ENCODE results near the gene PPFIA4.

PPFIA4 gene

GRCh38 chr1:203057911-203058675 lies 31.8 kb downstream of the PPFIA4 start:
- DNase-seq (ENCODE audit: low read depth in 3 of 3) = no peak

DNA sequence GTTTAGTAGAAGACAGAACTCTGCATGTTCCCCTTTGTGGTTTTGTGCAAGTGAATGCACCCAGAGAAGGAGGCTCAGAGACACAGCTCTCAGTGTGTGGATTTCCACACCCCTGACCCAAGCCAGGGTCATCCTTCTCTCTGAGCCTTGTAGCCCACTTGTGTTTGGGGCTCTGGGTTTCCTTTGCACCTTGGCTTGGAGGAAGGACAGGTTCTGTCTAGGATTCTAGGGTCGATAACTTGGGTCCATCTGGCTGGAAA lies 32.3 kb downstream of the PPFIA4 start:
- DNase-seq (ENCODE audit: low read depth in 3 of 3) = no peak

DNA sequence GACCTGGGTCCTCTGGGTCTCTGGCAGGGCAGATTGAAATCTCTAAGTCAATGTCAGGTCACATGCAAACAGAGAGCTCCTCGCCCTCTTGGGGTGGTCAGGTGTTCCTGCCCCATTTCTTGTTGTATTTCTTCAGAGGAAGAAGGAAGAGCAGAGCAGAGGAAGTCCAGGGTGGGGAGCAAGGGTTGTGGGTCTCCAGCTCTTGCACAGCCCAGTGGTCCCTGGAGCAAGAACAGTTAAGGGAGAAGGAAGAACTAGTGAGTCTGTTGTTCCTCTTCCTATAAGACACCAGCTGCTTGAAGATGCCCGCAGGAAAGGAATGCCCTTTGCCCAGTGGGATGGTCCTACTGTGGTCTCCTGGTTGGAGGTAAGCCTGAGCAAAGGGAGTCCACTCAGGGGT lies 33.2 kb downstream of the PPFIA4 start:
- DNase-seq (ENCODE audit: low read depth in 3 of 3) = no peak

DNA sequence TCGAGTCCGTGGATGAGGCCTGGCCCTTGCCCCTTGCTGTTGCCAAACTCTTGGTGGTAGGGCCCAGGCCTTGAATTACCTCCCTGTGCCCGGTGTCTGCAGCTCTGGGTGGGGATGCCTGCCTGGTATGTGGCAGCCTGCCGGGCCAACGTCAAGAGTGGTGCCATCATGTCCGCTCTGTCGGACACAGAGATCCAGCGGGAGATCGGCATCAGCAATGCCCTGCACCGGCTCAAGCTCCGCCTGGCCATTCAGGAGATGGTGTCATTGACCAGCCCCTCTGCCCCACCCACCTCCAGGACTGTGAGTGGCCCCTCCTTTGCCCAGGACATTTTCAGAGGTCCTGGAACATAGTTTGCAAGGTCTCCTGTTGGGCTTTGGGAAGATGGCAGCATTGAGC lies 33.8 kb downstream of the PPFIA4 start:
- DNase-seq (ENCODE audit: low read depth in 3 of 3) = no peak

- no peak for DNase-seq (ENCODE audit: low read depth in 3 of 3)
Measured at GRCh38 chr1:203063287-203063686, 37.0 kb downstream of the PPFIA4 start.

- no peak for DNase-seq (ENCODE audit: low read depth in 3 of 3)
Measured at GRCh38 chr1:203065191-203065590, 38.9 kb downstream of the PPFIA4 start.

DNA sequence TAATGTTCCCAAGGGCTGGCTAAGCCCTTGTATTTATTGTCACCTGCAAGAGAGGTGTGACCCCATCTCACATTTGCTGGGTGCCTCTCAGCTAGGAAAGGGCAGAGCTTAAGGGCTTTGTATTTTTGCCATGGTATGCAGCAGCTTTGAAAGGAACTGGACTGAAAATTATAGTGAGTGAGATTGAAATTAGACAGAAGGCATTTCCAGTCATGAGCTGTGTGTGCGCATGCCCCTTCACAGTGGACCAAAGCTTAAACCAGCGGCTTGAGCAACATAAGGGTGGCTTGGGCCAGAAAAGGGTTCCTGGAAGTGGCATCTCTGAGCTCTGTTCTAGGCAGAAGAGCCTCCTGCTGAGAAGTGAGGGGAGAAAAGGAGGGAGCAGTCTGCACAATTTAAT lies 39.7 kb downstream of the PPFIA4 start:
- no peak for DNase-seq (ENCODE audit: low read depth in 3 of 3)

DNA sequence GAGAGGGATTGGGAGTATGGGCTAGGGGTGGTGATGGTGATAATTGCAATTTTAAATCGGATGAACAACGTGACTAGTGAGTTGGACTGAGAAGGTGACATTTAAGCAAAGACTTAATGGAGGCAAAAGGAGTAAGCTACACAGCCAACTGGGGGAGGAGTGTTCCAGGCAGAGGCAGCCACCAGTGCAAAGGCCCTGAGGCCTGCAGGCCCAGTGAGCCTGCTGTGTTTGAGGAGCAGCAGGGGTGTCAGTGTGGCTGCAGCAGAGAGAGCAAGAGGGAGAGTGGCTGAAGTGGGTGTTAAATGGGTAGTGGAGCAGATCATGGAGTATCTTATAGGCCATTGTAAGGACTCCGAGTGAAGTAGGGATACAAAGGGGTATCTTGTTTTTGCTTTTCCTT lies 40.7 kb downstream of the PPFIA4 start:
- no peak for DNase-seq (ENCODE audit: low read depth in 3 of 3)

- DNase-seq (ENCODE audit: low read depth in 3 of 3) = no peak
Measured at GRCh38 chr1:203069030-203069747, 42.9 kb downstream of the PPFIA4 start.

GRCh38 chr1:203072002-203072602 lies 45.8 kb downstream of the PPFIA4 start:
- DNase-seq (ENCODE audit: low read depth in 3 of 3) = no peak

GRCh38 chr1:203072911-203073310 lies 46.6 kb downstream of the PPFIA4 start:
- no peak for DNase-seq (ENCODE audit: low read depth in 3 of 3)

DNA sequence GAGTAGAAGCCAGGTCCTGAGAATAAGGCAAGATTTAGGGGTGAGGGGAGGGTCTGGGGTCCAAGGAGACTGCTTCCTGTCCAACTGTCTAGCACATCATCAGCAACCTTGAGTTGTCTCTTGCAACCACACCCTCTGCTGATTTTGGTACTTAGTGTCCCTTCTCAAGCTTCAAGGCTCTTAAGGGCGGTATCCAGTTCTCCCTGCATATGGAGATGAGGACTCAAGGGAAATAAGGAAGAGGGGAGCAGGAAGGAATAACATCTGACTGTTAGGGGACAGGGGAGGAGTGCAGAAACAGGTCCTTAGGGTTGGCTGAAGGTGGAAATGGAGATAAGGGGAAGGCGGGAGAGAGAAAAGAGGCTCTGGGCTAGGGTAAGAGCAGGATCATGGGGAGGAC lies 47.2 kb downstream of the PPFIA4 start:
- no peak for DNase-seq (ENCODE audit: low read depth in 3 of 3)

DNA sequence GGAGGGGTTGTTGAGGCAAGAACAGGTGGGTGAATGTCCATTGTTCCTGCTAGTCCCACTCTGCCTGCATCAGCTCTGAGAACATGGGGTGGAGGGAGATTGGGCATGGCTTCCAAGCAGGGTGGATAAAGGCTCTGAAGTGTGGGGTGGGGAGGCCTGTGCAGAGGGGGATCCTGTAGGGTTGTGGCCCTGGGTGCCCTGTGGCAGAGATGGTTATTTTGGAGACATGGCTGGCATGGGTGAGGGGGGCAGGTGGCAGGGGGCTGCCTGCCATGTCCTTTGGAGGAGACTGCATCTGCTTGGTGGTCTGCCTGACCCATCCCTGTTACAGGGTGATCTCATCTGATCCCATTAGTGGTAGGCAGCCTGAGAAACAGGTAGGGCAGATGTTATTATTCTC lies 48.3 kb downstream of the PPFIA4 start:
- no peak for DNase-seq (ENCODE audit: low read depth in 3 of 3)

GRCh38 chr1:203075236-203076030 lies 49.1 kb downstream of the PPFIA4 start:
- peak in 1 of 3 experiments; percentile 12 for DNase-seq (ENCODE audit: low read depth in 3 of 3)

GRCh38 chr1:203076031-203076511 lies 49.8 kb downstream of the PPFIA4 start:
- DNase-seq (ENCODE audit: low read depth in 3 of 3) = peak in 1 of 3 experiments; percentile 7

DNA sequence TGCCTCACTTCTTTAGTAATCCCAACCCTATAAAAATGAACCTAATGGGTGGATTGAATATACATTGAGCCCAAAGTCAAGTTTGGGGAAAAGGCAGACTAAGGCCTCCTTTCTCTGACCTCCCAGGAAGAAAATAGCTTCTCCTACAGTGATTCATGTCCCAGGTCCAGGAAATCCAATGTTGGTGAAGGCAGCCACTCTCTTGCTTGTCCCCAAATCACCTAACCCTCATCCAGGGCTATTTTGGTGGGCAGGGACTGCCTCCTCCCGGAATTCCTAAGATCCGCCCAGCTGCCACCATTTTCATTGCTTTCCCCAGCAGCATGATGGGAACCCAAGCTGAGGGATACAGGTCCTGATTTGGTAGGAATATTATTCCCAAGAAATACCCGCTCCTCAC lies 51.1 kb downstream of the PPFIA4 start:
- DNase-seq (ENCODE audit: low read depth in 3 of 3) = no peak

DNA sequence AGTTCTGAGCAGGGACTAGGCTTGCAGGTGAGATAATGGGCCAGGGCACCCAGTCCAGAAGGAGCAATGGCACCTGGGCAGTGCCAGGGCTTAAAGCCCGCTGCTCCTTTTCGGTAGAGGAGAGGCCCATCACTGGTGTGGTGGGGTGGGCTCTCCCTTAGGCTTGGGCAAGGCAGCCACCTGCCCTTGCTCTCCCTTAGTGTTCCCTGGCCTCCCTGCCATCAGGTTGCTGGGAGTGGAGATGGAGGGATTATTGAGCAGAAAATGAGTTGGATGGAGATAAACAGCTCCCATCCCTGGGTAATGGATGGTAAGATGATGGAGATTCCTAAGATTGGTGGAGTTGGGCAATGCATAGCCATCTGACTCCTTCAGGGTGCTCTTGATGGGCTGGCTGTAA lies 51.7 kb downstream of the PPFIA4 start:
- DNase-seq (ENCODE audit: low read depth in 3 of 3) = no peak

DNA sequence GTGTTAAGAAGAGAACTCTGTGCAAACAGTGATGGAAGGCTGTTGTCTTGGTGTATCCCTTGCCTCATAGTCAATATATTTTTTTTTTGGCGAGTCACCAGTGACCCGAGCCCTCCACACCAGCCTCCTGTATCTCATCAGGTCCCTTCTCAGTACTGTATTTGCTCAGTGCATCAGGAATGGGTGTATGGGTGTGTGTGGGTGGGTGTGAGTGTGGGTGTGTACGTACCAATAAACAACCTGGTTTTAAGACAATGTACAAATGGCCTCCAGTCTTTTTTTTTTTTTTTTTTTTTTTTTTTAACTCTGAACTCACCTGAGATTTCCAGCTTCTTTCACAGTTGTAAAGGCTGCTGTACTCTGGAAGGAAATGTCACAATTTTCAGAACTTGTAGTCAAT lies 52.2 kb downstream of the PPFIA4 start:
- DNase-seq (ENCODE audit: low read depth in 3 of 3) = no peak

- no peak for DNase-seq (ENCODE audit: low read depth in 3 of 3)
Measured at GRCh38 chr1:203080456-203080855, 54.2 kb downstream of the PPFIA4 start.

- no peak for DNase-seq (ENCODE audit: low read depth in 3 of 3)
Measured at GRCh38 chr1:203081465-203082230, 55.4 kb downstream of the PPFIA4 start.

- no peak for DNase-seq (ENCODE audit: low read depth in 3 of 3)
Measured at GRCh38 chr1:203082231-203082505, 55.9 kb downstream of the PPFIA4 start.

All from stimulated activated CD4-positive, alpha-beta T cell treated with anti-CD3 and anti-CD28 coated beads, TNF-alpha, amount 100 ng/mL, for 24 hours (primary cell).